DND-41 (cell line): ENCODE data around the gene SELENOW.

Experiments used
- EZH2 ChIP-seq: IDR thresholded peaks from 3 replicates; pipeline ENCODE4 v1.6.1; 2012; ENCODE audit warnings: borderline replicate concordance, low read depth, mild to moderate bottlenecking, moderate library complexity, low read length, inconsistent platforms; ENCODE audit not compliant: severe bottlenecking
- TF ChIP-seq, protein P1 (sequence below): IDR thresholded peaks from 2 replicates; pipeline ENCODE4 v1.5.1; 2012; ENCODE audit warnings: borderline replicate concordance, low read length, moderate library complexity, mild to moderate bottlenecking; ENCODE audit not compliant: poor library complexity, severe bottlenecking; ENCODE audit errors: extremely low read depth

DNA sequence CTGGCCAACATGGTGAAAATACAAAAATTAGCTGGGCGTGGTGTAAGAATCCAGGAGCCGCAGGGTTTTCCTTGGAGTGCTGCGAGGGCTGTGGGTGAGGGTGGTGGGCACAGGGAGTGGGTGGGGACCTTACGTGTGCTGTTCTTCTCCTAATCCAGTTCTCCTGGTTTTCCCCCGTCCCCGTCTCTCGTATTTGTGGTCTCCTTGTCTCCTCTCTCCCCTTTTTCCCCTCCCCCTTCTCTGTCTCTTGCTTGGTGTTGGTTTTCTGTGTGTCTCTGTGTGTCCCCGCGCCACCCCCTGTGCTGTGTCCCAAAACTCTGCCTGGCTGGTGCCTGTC, 1.7 kb downstream of the SELENOW start:
- TF ChIP-seq, protein P1, sequence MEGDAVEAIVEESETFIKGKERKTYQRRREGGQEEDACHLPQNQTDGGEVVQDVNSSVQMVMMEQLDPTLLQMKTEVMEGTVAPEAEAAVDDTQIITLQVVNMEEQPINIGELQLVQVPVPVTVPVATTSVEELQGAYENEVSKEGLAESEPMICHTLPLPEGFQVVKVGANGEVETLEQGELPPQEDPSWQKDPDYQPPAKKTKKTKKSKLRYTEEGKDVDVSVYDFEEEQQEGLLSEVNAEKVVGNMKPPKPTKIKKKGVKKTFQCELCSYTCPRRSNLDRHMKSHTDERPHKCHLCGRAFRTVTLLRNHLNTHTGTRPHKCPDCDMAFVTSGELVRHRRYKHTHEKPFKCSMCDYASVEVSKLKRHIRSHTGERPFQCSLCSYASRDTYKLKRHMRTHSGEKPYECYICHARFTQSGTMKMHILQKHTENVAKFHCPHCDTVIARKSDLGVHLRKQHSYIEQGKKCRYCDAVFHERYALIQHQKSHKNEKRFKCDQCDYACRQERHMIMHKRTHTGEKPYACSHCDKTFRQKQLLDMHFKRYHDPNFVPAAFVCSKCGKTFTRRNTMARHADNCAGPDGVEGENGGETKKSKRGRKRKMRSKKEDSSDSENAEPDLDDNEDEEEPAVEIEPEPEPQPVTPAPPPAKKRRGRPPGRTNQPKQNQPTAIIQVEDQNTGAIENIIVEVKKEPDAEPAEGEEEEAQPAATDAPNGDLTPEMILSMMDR, result no peak
- no peak for TF ChIP-seq EZH2
